HS-27A (cell line): ENCODE data around the gene CCR6.
"Not testable (repeated sequence)": the region's sequence is repeated elsewhere in the genome, so short reads cannot be mapped to it uniquely, and the experiment has no call there.

ENCODE experiments used
- DNase-seq: peaks from one replicate; pipeline ENCODE4 v3.0.0-alpha.2; 2012; ENCODE audit warnings: low read depth, missing footprints

The CCR6 gene

DNA sequence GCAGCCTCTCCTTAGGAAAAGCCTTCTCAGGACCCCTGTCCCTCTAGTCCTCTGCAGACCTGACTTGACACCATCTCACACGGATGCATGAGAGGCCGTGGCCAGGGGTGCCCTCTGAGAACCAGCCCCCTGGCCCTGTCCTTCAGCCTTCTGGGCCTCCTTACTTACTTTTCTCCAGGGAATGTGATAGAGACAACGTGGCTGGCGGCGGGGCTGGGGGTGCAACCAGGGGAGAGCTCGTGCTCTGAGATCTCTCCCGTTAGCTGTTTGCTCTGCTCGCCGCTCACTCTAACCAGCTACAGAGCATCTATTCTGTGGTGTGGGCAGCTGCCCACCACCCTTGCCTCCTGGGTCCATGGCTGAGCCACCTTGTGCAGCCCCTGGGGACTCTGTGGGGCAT lies 20.1 kb downstream of the CCR6 start:
- no peak for DNase-seq

DNA sequence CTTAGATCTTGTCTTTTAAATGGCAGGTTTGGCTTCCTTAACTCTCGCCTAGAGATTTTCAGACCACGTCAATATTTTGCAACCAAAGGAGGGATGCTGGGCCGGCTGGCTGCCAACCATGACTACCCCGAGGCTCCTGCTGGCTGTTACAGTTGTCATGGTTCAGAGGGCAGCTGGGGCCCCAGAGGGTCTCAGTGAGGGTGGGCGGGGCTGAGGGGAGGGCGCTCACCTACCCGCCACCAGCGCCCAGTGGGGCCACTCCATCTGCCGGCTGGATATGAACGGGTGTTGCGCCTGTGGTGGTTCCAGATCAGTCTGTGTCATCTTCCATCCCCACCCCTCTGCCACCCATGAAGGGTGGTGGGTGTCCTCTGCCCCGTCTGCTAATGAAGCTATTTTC lies 22.6 kb downstream of the CCR6 start:
- no peak for DNase-seq

DNA sequence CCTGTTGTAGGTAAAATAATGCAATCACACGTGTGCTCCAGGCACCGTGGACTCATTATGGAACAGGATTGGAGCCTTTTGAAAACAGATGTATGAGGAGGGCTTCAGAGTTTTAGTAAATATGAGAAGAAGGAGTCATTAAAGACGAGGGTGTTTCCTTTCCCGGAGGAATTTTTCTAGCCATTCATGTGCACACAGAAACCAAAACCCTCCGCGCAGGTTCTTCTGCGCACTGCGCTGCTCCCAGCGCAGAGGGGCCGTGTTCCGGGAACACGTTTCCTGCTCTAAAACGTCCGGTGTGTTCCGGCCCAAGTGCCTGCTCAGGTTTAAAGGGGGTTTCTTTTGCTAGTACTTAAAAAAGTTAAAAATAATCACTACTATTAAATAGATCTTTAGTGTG lies 23.2 kb downstream of the CCR6 start:
- no peak for DNase-seq

DNA sequence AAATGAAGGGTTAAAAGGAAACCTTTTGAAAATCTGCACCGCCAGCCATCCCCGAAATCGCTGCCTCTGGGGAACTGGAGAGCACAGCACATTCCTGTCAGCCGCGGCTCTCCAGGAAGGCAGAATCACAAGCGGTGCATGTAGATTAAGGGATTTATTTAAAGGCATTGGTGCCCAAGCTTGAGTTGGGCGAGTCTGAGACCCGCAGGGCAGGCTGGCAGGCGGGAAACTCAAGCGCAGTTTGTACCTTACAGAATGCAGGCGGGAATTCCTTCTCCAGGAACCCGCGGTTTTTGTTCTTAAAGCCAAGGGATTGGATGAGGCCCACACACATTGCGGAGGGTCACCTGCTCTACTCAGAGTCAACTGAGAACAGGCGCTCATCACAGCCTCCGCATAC lies 24.1 kb downstream of the CCR6 start:
- no peak for DNase-seq

DNA sequence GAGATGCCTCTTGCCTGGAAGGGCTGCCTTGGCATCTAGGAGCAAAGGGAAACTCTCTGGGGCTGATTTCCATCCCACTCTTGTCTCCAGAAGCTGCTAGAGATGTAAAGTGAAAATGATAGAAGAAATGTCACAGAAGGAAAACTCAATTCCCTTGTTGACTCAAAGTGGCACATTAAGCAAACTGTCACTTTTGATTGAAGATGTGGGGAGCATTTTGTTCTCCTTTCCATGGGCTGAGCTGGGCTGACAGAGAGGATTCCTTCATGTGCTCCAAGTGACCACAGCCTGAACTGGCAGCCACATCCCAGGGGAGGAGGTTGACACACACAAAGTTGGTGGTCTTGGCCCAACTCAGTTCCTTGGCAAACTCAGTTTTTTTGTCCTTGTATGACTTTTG lies 25.1 kb downstream of the CCR6 start:
- DNase-seq: no peak

DNA sequence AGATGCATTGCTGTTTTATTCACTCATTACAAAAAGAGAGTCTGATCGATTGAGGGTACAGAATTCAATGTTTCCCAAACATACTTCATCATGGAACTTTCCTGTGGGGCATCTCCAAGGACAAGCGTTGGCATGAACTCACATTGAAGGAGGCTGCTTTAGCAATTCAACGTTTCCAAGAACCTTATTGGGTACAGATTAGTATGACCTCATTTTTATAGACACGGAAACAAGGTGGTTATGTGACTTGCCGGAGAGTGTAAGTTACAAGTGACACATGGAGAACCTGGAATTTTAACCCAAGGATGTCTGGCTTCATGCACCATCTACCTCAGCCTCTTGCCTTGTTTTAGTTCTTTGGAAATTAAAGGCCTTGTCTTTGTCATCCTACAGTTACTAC lies 26.1 kb downstream of the CCR6 start:
- DNase-seq: no peak

DNA sequence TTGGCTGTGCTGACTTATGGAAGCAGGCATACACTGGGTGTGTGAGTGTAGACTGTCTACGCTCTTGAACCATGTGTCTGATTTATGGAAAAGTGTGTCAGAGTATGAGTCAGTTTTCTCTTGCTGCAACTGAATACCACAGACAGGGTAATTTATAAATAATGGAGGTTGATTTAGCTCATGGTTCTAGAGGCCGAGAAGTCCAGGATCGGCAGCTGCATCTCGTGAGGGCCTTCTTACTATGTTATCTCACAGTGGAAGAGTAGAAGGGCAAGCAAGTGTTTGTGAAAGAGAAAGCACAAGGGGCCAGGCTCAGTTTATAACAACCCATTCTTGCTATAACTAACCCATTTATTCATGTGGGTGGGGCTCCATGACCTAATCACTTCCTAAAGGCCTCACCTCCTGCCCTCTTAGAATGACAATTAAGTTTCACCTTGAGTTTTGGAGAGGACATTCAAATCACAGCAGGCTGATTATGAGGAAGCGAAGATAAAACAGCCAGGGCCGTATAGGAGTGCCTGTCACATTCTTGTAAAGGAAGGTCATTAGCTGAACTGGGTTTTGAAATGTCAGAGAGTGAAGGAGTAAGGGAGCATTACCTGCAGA lies 28.1 kb downstream of the CCR6 start:
- no peak for DNase-seq

DNA sequence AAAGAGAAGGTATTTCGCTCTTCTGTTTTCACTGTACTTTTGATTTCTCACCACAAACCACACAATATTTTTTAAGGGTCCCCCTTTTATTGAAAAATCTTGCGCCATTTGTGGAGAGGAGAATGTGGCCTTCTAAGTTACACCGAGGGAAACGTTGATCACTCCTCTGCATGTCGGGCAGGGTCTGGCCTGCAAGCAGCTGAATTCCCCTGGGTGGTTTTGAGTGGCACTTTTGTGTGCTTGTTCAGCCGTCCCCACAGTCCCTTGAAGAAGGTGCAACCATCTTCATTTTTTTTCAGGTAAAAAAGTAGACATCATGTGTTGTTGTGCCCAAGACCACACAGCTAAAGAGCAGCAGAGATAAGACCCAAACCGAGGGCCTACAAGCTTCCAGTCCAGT lies 28.8 kb downstream of the CCR6 start:
- no peak for DNase-seq

DNA sequence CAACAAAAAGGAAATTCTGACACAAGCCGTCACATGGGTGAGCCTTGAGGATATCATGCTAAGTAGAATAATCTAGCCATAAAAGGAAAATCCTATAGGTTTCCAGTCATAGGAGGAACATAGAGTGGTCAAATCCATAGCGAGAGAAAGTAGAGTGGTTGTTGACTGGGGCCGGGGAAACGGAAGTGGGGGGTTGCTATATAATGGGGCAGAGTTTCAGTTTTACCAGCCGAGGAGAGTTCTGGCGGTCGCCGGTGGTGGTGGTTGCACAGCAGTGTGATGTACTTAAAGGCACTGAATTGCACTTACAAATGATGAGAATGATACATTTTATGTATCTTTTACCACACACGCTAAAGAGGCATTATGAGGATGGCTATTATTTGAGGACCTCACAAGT lies 30.0 kb downstream of the CCR6 start:
- DNase-seq: no peak

DNA sequence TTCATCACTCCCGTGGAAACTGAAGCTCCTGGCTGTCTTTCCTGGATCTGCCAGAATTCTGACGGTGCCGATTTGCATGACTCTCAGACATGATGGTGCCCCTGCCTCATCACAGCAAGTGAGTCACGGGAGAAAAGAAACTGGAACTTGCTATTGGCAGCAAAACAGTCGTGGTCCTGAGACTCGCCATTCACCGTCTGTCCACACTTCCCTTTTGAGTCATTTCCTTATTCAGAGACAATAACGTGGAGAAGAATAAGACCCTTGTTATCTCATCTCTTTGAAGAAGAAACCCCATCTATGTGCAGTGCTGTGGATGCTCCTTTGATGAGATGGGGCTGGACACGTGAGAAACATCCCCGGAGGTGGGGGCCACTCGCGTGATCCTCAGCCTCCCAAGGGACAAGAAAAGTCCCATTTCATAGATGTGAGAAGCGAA lies 30.6 kb downstream of the CCR6 start:
- no peak for DNase-seq

DNA sequence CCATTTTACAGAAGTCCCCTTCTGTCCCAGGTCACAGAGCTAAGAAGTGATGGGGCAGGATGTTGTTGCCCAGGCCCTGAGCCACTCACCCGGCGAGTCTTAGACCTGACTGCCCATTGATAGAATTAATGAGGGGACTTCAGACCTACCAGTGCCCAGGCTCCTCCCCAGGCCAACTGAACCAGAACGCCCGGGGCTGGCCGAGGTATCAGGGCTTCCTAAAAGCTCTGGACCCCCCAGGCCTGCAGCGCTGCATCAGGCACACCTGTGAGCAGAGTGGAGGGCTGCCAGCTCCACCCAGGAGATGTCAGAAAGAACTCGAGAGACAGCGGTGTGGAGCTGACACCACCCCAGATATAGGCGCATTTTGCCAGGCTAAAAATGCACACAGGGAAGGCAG lies 31.4 kb downstream of the CCR6 start:
- no peak for DNase-seq

DNA sequence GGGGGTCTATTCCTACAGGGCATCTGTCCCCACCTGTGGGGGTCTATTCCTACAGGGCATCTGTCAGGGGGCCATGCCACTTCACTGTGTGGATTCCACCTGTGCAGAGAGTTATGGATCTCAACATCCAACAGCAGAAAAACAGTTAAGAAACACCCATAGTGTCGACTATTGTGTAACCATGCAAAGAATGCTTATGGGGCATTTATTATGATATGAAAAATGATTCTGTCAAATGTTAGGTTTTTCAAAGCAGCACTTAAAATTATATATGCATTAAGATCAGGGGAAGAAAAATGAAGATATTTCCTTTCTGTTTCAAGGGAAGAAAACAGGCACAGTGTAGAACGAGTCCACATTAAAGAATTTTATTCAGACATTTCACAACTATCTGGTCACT lies 32.0 kb downstream of the CCR6 start:
- no peak for DNase-seq

DNA sequence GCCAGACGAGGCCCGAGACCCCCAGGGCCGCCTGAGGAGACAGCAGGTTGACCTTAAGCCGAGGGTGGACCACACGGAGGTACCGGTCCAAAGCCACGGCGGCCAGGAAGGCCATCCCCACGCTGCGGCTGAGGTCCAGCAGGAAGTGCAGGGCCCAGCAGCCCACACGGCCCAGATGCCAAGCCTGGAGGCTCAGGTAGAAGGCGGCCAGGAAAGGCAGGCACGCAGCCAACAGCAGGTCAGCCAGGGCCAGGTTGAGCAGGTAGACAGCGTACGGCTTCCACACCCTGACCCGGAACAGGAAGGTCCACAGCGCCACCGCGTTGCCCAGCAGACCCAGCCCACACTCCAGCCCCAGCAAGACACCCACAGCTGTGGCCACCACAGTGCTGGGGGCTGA lies 34.5 kb downstream of the CCR6 start:
- no peak for DNase-seq

DNA sequence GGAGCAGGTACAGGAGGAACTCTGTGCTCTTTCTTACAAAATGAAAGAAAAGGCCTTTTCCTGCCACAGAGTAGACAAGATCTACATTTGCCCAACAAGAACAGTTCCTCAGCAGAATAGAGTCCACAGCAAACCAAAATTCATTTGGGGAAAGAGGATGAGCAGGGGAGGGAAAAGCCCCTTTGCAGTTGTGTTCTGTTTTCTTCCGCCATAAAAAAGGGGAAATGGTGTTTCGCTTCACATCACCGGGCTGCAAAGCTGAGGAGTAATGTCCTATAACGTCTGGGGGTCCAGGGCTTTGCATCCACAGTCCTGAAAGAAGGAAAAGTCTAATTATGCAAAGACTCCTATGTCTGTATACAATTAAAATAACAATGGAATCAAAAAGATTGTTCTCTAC lies 35.0 kb downstream of the CCR6 start, which contains the start of gene GPR31:
TSS of gene GPR31 (minus strand) at position 118 of the 400 bp plus-strand sequence. CDS start 149 bp downstream, outside the sequence.
- no peak for DNase-seq

DNA sequence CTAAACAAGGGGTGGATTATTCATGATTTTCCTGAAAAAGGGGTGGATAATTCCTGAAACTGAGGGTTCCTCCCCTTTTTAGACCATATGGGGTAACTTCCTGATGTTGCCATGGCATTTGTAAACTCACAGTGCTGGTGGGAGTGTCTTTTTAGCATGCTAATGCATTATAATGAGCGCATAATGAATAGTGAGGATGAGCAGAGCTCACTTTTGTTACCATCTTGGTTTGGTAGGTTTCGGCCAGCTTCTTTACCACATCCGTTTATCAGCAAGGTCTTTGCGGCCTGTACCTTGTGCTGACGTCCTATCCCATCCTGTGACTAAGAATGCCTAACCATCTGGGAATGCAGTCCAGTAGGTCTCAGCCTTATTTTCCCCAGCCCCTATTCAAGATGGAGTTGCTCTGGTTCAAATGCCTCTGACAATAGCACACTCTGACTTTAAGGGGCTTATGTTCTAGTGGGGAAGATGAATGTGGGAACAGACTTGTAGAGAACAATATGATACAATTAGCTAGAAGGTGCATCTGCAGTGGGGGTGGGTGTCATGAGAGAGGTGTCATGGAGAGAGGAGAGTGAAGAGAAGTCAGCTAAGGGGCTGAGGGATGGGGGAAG lies 39.1 kb downstream of the CCR6 start:
- no peak for DNase-seq

DNA sequence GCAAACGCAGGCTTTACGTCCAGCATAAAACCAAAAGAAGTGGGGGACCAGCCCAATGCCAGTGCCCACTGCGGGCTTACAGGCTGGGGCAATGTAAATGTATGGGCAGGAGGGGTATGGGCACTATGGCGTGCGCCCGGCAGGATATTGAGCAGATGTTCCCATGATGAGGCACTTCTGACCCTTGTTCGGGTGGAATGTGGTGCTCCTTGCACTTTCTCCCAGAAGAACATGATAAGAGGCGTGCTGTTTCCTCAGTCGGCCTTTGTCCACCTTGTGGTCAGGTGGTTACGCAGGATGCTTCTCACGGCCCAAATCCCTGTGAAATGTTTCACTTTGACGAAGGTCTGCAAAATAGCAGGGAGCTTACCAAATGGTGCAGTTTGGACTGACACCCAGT lies 39.7 kb downstream of the CCR6 start:
- no peak for DNase-seq

DNA sequence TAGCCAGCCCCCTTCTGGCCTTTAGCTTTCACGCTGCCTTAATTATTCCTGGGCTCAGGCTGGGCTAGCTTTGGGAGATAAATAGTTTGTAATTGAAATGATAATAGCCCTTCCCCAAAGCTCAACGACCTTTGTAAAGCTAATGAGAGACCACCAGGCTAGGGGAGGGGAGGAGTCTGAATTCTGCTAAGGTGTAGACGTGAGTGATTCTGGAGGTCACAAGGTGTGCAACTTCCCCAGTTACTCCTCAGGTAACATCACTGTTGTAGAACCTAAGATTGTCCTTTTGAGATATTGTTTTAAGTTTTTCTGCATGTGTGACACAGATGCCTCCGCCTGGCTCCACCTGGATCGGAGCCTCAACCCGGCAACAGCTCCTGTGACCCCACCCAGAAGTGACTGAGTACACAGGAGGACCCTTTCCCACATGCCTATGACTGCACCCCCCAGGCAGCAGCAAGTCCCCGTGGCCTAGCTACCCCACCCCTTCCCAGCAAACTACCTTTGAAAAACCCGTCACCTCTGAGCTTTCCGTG lies 40.6 kb downstream of the CCR6 start:
- no peak for DNase-seq

DNA sequence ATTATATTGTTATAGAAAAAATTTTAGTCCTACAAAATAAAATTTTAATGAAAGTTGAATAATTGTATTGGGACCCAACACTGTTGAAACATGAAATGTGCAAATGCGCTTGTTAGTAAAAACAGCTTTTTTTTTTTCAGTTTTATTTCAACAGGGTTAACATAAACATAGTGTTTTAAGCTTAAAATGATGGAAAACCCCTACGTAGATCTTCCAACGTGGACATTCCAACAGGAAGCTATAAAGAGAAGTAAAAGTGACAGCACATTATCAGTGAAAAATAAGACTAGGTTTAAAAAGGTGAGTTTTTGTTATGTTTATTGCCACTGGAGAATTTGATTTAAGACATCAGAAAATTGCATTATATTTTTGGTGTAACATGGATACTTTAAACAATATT lies 41.4 kb downstream of the CCR6 start:
- DNase-seq: no peak

DNA sequence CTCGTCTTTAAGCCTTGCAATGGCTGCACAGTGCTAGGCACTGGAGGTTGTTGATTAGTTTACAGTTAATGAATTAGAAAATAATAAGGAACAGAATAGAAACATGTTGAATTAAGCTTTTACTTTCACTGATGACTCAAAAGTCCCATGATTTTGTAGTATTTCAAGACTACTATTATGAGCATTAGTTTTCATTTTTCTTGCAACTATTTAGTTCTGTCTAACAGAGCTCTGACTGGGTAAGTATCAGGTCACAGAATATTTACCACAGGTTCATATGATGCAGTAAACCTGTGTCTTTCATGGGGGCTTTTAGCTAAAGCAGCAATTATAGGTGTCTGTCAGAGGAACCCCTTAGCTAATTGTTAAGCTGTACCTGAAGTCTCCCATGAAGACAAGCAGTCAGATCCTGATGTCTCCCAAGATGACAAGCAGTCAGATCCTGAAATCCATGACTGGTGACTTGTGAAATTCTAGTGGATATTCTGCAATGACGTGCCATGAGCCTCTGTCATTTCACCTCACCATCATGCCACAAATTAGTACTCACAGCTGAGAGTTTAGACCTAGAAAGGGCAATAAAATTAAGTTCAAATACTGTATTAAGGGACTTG lies 43.1 kb downstream of the CCR6 start:
- no peak for DNase-seq

DNA sequence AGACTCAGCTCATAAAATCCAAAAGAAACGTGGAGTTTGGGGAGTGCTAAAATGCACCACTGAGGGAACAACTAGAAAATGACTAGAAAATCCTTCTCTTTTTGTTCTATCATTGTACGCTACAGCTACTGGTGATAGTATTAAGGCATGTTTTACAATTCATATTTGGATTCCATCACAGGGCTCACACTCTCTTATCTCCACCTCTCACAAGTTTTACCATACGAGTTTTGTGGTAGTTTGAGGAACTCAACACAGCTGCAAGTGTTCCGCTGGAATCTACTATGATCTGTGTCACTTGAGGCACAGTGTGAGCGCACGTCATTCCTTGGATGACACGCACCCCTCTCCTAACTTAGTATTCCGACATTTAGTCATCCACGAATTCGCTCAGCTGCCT lies 44.8 kb downstream of the CCR6 start:
- not testable (repeated sequence) for DNase-seq

DNA sequence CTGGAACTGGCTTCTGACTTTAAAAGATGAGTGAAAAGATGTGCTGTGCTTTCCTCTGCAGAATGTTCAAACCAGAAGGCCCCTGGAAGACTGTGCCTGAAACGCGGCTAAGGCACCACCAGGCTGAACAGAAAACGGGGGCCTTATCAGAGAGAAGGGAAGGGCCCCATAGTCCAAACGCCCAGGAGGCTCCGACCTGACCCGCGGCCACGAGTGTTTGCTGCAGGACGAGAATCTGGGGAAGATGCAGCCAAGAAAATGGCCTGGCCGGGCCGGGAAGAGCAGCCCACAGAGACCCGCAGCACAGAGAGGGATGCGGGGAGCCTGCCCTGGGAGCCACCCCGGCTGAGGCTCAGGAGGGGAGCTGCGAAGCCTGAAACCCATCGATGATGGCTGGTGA lies 45.4 kb downstream of the CCR6 start:
- not testable (repeated sequence) for DNase-seq

DNA sequence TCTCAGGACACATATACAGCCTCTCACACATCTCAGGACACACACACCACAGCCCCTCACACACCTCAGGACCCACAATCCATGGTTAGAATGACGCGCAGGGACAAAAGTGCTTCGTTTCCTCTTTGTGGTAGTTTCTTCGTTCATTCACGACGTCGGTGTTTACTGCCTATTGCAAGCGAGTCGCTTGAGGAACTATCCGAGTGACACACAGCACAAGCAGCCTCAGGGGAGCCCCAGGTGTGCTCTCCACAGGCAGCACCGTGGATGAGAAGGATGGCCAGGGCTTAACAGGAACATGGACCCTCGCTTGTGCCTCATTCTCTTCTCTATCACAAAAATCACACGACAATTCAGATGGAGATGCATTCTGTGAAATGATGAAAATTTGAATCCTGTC lies 47.0 kb downstream of the CCR6 start:
- DNase-seq: not testable (repeated sequence)

DNA sequence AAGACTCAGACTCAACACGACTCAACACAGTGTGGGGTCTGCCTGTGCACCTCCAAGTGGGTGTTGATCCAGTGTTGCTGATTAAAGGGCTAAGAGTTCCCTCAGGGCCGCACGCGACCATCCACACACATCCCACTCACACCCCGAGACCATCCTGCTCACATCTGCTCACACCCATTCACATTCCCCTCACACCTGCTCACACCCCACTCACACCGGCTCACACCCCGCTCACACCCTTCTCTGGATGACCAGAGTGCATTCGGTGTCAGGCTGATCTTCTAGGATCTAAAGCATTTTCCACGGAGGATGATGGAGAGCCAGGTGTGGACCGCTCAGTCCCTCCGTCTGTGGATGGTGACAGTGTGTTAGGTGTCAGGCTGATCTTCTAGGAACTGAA lies 48.4 kb downstream of the CCR6 start:
- not testable (repeated sequence) for DNase-seq
